Tongue (tissue), 2 donors: Measurements from ENCODE around the gene DXO. TPM values are rescaled to one million over a fixed set of nuclear protein-coding genes. Genes with fewer than 3 reads are reported as not detected.
A peak's percentile ranks its signal among the peaks of the same experiment; 100 is the strongest.
"Not testable (repeated sequence)": the region's sequence is repeated elsewhere in the genome, so short reads cannot be mapped to it uniquely, and the experiment has no call there.

ENCODE experiments used
- DNase-seq: peaks from one replicate; pipeline ENCODE4 v3.0.0-alpha.2; 2015
- total RNA-seq: library from RNA; depleted of rRNA; stranded (reverse); fragments of >200 nt; gene quantifications from one replicate; pipeline ENCODE4 v1.2.3, GENCODE V29; 2014

DXO gene
- total RNA-seq, 1 donor from 2014 or later: 10.7 TPM

- no peak for DNase-seq
Measured at GRCh38 chr6:31956796-31957195, 15.1 kb downstream of the DXO start.

GRCh38 chr6:31954511-31954910 is 17.4 kb downstream of the DXO start:
- DNase-seq: no peak

GRCh38 chr6:31952890-31953289 is 19.0 kb downstream of the DXO start:
- no peak for DNase-seq

GRCh38 chr6:31952140-31952805 is 19.7 kb downstream of the DXO start:
- peak; percentile 51 for DNase-seq

GRCh38 chr6:31949926-31950548 is 21.9 kb downstream of the DXO start:
- no peak for DNase-seq

GRCh38 chr6:31948753-31949413 is 23.1 kb downstream of the DXO start:
- no peak for DNase-seq

- DNase-seq: no peak
Measured at GRCh38 chr6:31948306-31948705, 23.6 kb downstream of the DXO start.

GRCh38 chr6:31947864-31948263 is 24.1 kb downstream of the DXO start:
- DNase-seq: no peak

GRCh38 chr6:31947070-31947675 is 24.8 kb downstream of the DXO start:
- no peak for DNase-seq

GRCh38 chr6:31946370-31946885 is 25.5 kb downstream of the DXO start:
- no peak for DNase-seq

GRCh38 chr6:31945507-31946369 is 26.2 kb downstream of the DXO start, which contains the start of gene CFB:
Gene CFB, plus strand, starts transcription at chr6:31946095. Its CDS starts 127 bp downstream, at chr6:31946222.
- peak; percentile 19 for DNase-seq

- no peak for DNase-seq
Measured at GRCh38 chr6:31945154-31945506, 26.8 kb downstream of the DXO start.

- no peak for DNase-seq
Measured at GRCh38 chr6:31943742-31944141, 28.2 kb downstream of the DXO start.

- no peak for DNase-seq
Measured at GRCh38 chr6:31940256-31940664, 31.7 kb downstream of the DXO start.

GRCh38 chr6:31935823-31936222 is 36.1 kb downstream of the DXO start:
- DNase-seq: no peak

GRCh38 chr6:31935021-31935420 is 36.9 kb downstream of the DXO start:
- no peak for DNase-seq

- no peak for DNase-seq
Measured at GRCh38 chr6:31933537-31933936, 38.4 kb downstream of the DXO start.

GRCh38 chr6:31932137-31932536 is 39.8 kb downstream of the DXO start:
- DNase-seq: not testable (repeated sequence)

GRCh38 chr6:31930962-31931361 is 41.0 kb downstream of the DXO start:
- DNase-seq: no peak

GRCh38 chr6:31928672-31928939 is 43.3 kb downstream of the DXO start:
- no peak for DNase-seq

- DNase-seq: no peak
Measured at GRCh38 chr6:31927863-31928671, 43.9 kb downstream of the DXO start.
